NCI-H748 treated with DMSO at 0.1 percent for 48 hours (cell line): ENCODE results near the gene RRAS2.

Experiments
- DNase-seq: peaks from one replicate; lab custom pipeline; 2025; lab: John Stamatoyannopoulos, UW

The RRAS2 gene

DNA sequence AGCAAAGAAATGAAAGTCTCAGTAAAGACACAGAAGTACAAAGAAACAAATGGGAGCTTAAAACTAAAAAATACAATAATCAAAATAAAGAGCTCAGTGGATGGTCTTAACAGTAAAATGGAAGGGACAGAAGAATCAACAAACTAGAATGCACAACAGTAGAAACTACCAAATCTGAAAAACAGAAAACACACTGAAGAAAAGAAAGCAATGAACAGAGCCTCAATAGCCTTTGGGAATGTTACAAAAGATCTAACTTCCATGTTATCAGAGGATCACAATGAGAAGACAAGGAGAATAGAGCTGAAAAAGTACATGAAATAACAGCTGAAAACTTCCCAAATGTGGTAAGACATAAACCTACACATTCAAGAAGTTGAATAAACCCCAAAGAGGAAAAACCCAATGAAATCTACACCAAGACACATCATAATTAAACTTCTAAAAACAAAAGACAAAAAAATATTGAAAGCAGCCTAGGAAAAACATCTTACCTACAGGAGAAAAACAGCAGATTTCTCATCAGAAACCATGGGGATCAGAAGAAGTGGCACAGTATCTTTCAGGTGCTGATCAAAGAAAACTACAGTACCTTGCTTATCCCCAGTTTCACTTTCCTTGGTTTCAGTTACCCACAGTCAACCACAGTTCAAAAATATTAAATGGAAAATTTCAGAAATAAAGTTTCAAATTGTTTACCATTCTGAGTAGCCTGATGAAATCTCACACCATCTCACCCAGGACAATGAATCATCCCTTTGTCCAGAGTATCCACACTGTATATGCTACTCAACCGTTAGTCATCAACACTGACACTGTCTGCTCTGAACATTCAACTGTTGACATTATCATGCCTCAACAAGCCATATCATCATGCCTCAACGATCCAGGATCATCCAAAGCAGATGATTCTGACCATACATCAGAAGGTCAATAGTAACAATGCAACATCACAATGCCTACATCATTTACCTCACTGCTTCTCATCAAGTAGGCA lies 22.2 kb downstream of the RRAS2 start:
- no peak for DNase-seq

DNA sequence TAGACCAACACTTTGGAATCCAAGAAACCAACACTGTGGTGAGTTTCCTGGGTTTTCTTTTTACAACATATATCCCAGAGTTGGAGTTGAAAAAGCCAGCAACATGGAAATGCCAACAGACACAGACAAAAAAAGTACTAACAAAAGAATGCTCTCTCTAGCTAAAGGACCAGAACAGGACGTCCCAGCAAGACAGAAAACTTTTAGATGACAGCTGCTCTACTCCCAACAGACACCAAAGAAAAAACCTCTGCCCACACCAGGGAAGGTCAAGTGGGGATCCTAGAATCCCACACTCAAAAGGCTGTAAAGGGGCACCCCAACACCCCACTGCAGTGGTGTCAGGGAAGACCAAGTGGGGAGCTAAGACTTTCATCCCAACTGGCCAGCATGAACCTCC lies 23.3 kb downstream of the RRAS2 start:
- no peak for DNase-seq

DNA sequence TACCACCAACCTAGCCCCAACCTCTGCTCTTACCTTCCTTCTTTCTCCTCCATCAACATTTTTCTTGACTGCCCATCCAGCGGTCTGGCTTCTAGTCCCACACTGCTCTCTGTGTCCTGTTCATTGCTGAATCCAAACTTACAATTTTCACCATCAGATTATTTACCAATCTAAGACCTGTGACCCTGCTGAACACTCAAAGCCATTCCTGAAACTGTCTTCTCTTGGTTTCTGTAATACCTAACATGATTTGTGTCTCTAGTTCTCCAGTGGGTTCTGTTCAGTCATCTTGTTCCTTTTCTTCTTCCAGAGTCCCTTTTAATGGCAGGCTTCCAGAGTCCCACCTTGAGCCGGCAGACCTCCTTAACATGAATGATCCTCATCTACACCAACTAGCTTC lies 24.1 kb downstream of the RRAS2 start:
- DNase-seq: no peak

DNA sequence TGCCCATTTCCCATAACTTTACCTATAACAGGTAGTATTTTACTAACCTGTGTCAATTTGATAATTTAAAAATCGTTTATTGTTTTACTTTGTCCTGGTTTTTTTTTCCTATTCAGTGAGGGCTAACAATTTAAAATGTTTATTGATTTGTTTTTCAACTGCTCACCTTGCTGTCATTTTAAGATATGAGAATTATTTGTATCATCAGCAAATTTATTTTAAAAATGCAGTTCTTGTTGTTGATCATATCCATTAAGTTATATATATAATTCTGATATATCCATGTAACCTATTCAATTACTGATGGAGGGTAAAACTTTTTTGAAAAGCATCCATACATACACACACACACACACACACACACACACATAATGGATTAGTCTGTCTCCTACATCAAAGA lies 24.8 kb downstream of the RRAS2 start:
- no peak for DNase-seq

DNA sequence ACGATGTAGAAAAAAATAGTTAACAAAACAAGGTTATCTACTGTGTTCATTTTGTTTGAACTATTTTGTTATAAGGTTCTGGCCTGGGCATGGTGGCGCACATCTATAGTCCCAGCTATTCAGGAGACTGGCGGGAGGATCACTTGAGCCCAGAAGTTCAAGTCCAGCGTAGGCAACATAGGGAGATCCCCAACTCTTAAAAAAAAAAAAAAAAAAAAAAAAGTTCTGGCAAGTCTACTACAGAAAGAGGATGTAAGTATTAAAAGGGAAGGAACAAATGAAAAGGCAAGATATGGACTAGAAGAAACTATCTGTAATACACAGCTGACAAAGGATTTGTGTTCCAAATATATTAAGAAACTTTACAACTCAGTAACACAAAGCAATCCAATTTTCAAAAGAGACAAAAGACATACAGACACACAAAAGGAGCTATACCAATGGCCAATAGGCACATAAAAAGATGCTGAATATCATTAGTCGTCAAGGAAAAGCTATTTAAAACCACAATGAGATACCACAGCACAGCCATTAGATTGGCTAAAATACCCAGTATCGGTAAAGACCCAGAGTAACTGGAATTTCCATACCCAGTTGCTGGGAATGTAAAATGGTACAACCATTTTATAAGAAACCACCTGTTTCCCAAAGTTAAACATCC lies 27.4 kb downstream of the RRAS2 start:
- DNase-seq: no peak

DNA sequence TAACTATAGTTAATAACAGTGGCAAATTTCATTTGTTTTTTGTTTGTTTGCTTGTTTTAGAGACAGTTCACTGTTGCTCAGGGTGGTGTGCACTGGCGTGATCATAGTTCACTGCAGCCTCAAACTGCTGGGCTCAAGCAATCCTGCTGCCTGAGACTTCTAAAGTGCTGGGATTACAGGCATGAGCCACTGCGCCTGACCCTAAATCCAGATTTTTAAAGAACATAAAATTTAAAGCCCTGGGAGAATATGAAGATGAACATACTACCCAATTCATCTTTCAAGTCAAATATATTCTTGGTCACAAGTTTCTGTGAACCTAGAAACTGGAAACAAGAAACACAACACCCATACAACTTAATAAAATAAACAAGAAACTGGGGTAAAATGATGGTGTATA lies 28.1 kb downstream of the RRAS2 start:
- DNase-seq: no peak

DNA sequence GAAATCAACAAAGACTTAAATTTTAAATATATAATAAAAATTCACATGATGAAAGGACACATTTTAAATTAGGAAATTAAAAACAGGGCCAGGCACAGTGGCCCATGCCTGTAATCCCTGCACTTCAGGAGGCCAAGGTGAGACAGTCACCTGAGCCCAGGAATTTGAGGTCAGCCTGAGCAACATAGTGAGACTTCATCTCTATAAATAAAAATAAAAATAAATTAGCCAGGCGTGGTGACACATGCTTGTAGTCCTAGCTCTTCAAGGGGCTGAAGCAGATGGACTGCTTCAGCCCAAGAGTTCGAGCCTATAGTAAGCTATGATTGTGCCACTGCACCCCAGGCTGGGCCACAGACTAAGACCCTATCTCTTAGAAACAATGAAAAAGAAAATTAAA lies 29.3 kb downstream of the RRAS2 start:
- no peak for DNase-seq

DNA sequence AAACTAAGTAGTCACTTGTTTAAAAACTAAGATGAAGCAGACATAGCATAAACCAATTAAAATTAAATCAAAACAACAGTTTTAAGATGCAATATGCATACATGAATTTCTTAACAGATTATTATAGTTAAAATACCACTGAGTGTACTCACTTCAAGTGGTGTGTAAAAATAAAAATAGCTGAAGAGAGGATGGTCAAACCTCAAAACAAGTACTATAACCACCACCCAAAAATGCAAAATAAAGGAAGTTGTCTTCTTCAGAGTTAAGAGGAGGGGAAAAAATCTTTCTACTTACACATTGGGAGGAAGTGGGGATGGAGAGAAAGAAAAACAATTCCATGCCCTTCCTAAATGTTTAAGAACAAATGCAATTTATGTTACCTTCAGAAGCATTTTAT lies 31.9 kb downstream of the RRAS2 start:
- DNase-seq: no peak

DNA sequence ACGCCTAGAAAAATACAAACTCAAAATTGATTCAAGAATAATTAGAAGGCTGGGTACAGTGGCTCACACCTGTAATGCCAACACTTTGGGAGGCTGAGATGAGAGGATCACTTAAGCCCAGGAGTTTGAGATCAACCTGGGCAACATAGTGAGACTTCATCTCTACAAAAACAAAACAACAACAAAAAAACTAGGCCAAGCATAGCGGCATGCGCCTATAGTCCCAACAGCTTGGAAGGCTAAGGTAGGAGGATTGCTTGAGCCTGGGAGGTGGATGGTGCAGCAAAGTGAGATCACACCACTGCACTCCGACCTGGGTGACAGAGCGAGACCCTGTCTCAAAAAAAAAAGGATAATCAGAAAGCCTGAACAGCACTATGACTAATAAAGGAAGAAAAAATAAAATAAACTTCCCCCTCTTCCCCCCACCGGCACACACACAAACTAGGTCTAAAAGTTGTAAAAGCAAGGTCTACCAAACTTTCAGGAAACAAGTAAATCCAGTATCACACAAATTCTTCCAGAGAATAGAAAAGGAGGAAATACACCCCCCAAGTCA lies 35.8 kb downstream of the RRAS2 start:
- no peak for DNase-seq

DNA sequence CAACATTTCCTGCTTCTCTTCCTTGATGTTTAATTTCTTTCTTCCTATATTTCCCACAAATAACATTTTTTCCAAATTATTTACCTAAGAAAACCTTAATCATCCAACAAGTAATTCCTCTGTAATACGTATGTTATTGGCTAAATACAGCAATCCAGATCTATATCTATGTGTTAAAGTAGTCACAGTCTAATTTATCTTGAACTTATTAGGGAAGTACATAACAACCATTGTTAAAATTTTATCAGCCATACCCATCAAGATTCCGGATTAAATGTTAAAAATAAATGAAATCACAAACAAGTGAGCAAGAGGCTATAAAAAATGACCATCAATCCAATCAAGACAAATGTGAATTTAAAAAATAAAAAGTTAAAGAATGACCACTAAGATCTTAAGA lies 36.5 kb downstream of the RRAS2 start:
- DNase-seq: no peak

DNA sequence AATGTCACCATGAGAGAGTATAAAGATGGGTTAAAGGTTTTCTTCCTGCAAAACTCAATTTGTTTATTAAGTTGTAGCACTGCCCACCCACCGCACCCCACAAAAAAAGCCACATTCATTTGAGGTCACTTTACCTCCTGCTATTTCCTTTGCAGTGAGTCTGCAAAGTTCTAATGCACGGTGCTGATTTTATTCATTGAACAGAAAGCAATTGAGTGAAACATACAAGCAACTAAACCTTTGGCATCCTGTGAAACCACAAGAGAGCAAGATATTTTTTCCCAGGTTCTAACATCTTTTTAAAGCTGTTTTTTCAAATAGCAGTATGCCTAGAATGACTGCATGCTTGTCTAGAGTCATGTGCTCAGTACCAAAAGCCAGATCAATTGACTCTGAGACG lies 39.0 kb downstream of the RRAS2 start:
- DNase-seq: no peak

DNA sequence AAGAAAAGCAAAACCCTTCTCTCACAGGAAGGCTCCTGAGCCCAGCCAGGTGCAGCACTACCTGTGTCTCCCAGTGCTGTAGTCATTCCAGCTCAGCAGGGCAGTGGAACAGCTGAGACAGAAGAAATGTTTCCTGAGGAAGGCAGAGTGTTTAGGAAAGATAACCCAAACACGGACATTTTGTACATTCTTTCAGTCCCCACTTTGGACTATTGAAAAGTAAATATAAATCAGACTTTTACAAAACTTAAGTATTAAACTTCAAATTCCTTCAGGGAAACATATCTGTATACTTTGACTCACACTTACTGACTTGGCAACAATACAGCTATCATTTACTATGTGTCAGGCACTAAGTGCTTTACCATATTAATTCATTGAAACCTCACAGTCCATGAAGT lies 40.4 kb downstream of the RRAS2 start:
- no peak for DNase-seq

DNA sequence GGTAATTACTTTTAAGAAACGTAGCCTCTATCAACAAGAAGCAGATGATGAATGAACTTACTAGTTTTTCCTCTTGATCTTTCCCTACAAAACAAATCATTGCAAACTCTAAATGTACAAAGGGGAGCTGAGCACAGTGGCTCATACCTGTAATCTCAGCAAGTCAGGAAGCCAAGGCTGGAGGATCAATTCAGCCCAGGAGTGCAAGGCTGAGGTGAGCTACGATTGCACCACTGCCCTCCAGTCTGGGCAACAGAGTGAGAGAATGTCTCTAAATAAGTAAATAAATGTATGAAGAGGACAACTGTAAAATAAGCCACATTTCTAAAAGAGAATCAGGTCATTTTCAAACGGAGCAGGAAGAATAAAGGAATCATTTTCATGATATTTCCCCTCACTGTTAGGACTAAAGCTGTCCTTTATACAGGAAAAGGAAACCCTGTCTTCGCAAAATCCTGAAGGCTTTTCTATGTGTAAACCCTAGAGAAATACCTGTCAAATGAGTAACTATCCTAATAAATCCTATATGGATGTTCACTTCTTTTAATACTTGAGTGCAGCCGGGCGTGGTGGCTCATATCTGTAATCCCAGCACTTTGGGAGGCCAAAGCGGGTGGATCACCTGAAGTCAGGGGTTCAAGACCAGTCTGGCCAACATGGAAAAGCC lies 41.2 kb downstream of the RRAS2 start:
- no peak for DNase-seq

DNA sequence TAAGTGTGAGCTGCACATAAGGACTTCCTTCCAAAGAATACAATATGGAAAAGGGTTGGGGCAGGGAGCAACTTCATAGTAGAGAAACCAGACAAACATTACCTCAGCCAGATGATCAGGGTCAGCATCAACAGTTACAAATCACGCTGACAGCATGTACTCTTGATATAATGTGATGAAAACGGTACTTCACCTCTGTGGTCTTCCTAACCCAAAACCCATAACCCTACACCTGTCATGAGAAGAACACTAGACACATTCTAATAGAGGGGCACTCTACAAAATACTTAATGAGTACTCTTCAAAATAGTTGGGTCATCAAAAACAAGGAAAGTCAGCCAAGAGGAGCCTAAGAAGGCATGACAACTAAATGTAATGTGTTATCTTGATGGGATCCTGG lies 43.9 kb downstream of the RRAS2 start:
- DNase-seq: no peak

DNA sequence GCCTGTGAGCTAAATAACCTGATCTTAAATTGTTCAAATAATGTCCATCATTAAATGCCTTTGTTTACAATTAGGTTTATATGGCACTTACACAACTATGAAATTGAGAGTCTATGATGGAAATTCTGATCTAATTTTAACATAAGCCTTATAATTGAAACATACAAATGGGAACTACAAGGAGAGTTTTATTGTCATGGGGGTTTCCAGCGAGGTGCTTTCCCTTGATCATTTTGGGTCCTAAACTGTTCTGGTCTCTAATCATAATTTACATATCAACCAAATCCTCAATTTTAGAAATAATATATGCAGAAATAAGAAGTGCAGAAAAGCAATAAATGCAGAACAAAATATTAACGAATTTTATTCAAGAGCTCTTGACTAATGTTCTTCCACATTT lies 44.9 kb downstream of the RRAS2 start:
- no peak for DNase-seq

DNA sequence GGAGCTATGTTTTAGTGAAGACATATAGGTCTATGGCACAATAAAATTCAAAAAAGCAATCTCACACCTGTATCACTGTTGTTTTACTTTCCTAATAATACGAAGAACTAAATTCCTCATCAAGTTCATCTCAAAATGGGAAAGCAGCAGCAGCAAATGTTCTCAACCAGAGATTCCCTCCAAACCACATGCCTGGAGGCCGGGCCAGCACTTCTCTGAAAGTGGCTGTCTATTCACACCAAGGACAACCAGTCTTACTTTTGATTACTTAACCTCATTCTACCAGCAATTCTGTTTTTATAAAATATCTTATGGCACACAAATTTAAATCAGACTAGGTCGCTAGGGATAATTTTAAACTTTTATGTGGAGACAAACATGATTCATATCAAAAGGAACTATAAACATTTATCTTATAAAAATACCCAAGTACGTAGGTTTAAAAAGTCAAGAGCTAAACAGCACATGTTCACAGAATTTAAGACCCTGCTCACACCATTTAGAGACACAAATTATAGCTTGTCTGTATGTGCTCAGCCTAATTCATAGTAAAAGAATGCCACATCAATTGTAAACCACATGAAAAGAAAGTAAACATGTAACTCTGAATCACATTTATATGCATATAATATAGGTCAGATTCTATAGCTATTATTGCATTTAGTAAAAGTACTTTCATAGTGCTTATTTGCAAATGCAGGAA lies 46.1 kb downstream of the RRAS2 start:
- no peak for DNase-seq

DNA sequence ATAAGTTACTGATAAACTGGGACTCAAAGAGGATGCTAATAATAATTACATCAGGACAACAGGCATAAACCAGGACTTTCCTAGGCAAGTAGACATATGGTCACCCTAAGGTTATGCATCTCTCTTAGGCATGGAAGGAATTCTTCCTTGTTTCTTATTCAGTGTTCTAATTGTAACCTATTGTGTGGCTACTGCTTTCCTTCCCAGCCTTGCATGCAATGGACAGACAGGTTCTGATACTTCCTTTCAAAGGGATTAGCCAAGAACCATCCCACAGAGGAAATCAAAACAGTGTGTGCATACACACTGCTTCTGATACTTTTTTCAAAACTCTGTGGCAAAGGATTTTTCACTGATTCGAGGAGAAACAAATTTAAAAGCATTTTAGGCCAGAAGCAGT lies 48.3 kb downstream of the RRAS2 start:
- DNase-seq: no peak

DNA sequence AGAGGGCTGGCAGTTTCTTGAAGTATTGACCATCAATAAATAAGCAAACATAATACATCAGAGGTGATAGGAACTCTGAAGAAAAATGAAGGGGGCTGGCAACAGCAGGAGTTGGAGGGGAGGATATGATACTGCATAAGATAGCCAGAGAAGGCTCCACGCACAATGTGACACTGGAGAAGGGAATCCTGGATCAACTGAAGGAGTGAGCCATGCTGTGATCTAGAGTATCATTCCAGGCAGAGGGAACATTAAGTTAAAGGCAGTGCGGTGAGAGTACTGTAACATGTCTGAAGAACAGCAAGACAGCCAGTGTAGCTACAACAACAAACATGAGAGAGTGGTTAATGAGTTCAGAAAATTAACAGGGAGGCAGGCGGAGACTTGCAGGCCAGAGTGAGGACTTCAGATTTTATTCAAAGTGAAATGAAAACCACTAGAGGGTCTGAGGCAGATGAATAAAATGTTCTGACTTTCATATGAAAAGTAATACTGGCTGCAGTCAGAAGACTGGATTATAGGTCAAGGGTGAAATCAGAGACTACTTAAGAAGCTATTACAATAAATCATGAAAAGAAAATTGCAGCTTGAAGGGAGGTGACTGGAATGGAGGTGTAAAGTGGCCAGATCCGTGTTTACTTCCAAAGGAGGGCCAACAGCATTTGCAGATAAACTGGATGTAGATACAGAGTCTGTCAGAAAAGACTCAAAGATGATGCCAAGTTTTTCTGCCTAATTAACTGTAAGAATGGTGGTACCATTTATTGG lies 49.4 kb downstream of the RRAS2 start:
- no peak for DNase-seq

DNA sequence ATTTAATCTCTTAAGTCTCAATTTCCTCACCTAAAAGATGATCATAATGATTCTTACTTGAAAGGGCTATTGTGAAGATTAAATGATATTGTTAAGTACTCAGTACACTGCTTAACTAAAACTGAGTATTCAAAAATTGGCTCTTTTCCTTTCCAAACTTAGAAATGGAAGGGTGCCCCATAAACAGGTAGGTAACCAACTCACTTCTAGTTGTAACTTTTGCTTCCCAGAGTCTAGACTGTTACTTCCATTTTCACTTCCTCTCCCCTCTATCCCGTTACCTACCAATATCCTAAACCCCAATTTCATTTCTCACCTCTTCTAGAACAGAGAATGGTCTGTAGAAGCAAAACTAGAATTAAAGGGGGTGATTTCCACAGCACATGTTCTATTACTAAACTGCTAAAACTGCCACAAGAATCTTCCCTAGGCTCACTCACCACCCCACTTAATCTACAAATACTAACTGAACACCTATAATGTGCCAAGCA lies 50.0 kb downstream of the RRAS2 start:
- no peak for DNase-seq

DNA sequence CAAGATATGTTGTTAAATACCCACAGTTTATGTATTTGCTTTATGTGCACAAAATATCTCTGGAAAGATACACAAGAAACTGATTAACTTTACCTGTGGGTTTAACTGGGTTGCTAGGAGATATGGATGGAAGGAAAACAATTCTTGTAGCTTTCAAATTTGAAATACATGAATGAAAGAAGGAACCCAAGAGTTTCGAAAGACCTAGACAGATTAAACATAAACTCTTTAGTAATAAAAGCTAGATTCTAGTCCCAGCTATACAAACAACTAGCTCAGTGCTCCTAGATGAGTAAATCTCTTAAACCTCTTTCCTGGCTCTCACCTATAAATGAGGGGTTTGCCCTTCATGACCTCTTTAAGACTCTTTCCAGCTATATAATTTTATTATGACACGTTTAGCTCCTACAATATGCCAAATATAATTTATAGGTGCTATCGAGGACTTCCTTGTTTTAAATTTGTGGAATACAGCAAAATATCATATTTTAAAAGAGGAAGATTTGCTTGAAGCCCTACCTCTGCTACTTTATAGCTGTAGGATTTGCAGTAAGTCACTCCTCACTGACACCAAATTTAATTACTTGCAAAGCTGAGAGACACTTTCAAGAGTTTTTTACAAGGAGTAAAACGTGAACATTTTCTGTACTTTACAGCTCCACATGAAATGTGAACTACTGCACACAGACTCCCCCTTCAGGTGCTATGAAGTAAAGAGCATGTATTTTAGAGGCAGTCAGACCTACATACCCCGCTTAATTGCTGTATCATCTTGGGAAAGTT lies 50.7 kb downstream of the RRAS2 start:
- peak; percentile 25 for DNase-seq
